Measurements from ENCODE around the gene ELL.

The ELL gene

GRCh38 chr19:18441804-18442788 is 79.8 kb downstream of the ELL start:
- no peak for DNase-seq (ENCODE audit: low read depth)
- TF ChIP-seq CTCF (conservative IDR thresholded peaks at IDR 0.05; ENCODE audit: control insufficient read depth, insufficient read depth, low read depth, low read length) = no peak
- no peak overlapping the region for H3K4me3 ChIP-seq (ENCODE audit: control insufficient read depth, low read depth, low read length)

- TF ChIP-seq CTCF (conservative IDR thresholded peaks at IDR 0.05; ENCODE audit: control insufficient read depth, insufficient read depth, low read depth, low read length) = no peak
- H3K4me3 ChIP-seq (ENCODE audit: control insufficient read depth, low read depth, low read length) = no peak overlapping the region
- no peak for DNase-seq (ENCODE audit: low read depth)
These were observed 80.7 kb downstream of the ELL start for GRCh38 chr19:18440936-18441803.

GRCh38 chr19:18440415-18440877 is 81.4 kb downstream of the ELL start:
- DNase-seq (ENCODE audit: low read depth) = no peak
- peak; percentile 27 for TF ChIP-seq CTCF (conservative IDR thresholded peaks at IDR 0.05; ENCODE audit: control insufficient read depth, insufficient read depth, low read depth, low read length)
- H3K4me3 ChIP-seq (ENCODE audit: control insufficient read depth, low read depth, low read length) = no peak overlapping the region

GRCh38 chr19:18439910-18440237 is 82.0 kb downstream of the ELL start:
- no peak for TF ChIP-seq CTCF (conservative IDR thresholded peaks at IDR 0.05; ENCODE audit: control insufficient read depth, insufficient read depth, low read depth, low read length)
- no peak overlapping the region for H3K4me3 ChIP-seq (ENCODE audit: control insufficient read depth, low read depth, low read length)
- no peak for DNase-seq (ENCODE audit: low read depth)

GRCh38 chr19:18439025-18439909 is 82.6 kb downstream of the ELL start:
- DNase-seq (ENCODE audit: low read depth) = peak; percentile 54
- H3K4me3 ChIP-seq (ENCODE audit: control insufficient read depth, low read depth, low read length) = no peak overlapping the region
- no peak for TF ChIP-seq CTCF (conservative IDR thresholded peaks at IDR 0.05; ENCODE audit: control insufficient read depth, insufficient read depth, low read depth, low read length)
